CD14-positive monocyte (primary cell): Measurements from ENCODE around the gene CD28. TPM values are rescaled to one million over a fixed set of nuclear protein-coding genes. Genes with fewer than 3 reads are reported as not detected.

ENCODE experiments used
- DNase-seq, 3 donors: peaks; one replicate each; pipeline ENCODE4 v3.0.0-alpha.2; 2011 to 2022
- H2AFZ ChIP-seq: 2 replicates; pipeline ENCODE4 v1.6.0; 2012; ENCODE audit warnings: mild to moderate bottlenecking, low read depth, low read length, inconsistent platforms; ENCODE audit not compliant: insufficient read depth, poor library complexity, severe bottlenecking
- H3K27ac ChIP-seq, 2 donors: 1 replicate in 1 of 2; 2 replicates in 1 of 2; pipeline ENCODE4 v1.5.1; 2012 to 2013; ENCODE audit warnings: low read length in 2 of 2, control low read depth in 1 of 2, inconsistent platforms in 1 of 2, low read depth in 1 of 2, mild to moderate bottlenecking in 1 of 2
- H3K27me3 ChIP-seq, 2 donors: one replicate each; pipeline versions ENCODE4 v1.6.0 to v1.6.1; 2011 to 2013; ENCODE audit warnings: low read length in 2 of 2; ENCODE audit not compliant: control insufficient read depth in 2 of 2, insufficient read depth in 2 of 2
- H3K36me3 ChIP-seq, 2 donors: replicated peaks in 1 of 2; 1 replicate in 1 of 2; 2 replicates in 1 of 2; pipeline versions ENCODE4 v1.5.1 to v1.6.1; 2012 to 2013; ENCODE audit warnings: low read length in 2 of 2, control low read depth in 1 of 2, inconsistent platforms in 1 of 2, mild to moderate bottlenecking in 1 of 2; ENCODE audit not compliant: insufficient read depth in 2 of 2, control insufficient read depth in 1 of 2
- H3K4me1 ChIP-seq, 2 donors: 1 replicate in 1 of 2; 2 replicates in 1 of 2; pipeline versions ENCODE4 v1.5.1 to v1.6.1; 2012 to 2013; ENCODE audit warnings: low read length in 2 of 2, control low read depth in 1 of 2, inconsistent platforms in 1 of 2, mild to moderate bottlenecking in 1 of 2, moderate library complexity in 1 of 2; ENCODE audit not compliant: insufficient read depth in 2 of 2, control insufficient read depth in 1 of 2
- H3K4me2 ChIP-seq: replicated peaks from 2 replicates; pipeline ENCODE3; 2012; ENCODE audit warnings: low read length, moderate library complexity, mild to moderate bottlenecking; ENCODE audit not compliant: poor library complexity, severe bottlenecking; ENCODE audit errors: extremely low read depth
- H3K4me3 ChIP-seq, 3 experiments: fragments of 200-600 bp in 1 of 3; sonication (generic) in 1 of 3; replicated peaks in 1 of 3; 1 replicate in 2 of 3; 2 replicates in 1 of 3; pipeline ENCODE4 v1.5.1; 2011 to 2013; ENCODE audit warnings: low read length in 3 of 3, mild to moderate bottlenecking in 3 of 3, control low read depth in 2 of 3, low read depth in 2 of 3, inconsistent platforms in 1 of 3, moderate library complexity in 1 of 3
- H3K79me2 ChIP-seq: 2 replicates; pipeline ENCODE4 v1.6.0; 2012; ENCODE audit warnings: mild to moderate bottlenecking, control low read depth, inconsistent platforms, low read length, moderate library complexity; ENCODE audit not compliant: insufficient read depth
- H3K9ac ChIP-seq: 2 replicates; pipeline ENCODE4 v1.6.0; 2017; ENCODE audit warnings: low read length, mild to moderate bottlenecking; ENCODE audit not compliant: insufficient read depth, poor library complexity, severe bottlenecking
- H3K9me3 ChIP-seq, 2 donors: replicated peaks in 1 of 2; 1 replicate in 1 of 2; 2 replicates in 1 of 2; pipeline versions ENCODE4 v1.5.1 to v1.6.1; 2012 to 2013; ENCODE audit warnings: low read length in 2 of 2, control low read depth in 1 of 2; ENCODE audit not compliant: control insufficient read depth in 1 of 2, insufficient read depth in 1 of 2
- H4K20me1 ChIP-seq: 2 replicates; pipeline ENCODE4 v1.6.0; 2012; ENCODE audit warnings: mild to moderate bottlenecking, low read length, control low read depth, moderate library complexity; ENCODE audit not compliant: insufficient read depth
- H3K27ac Mint-ChIP-seq, 7 donors: one replicate each; pipeline ENCODE4 v1.8.0; 2020; ENCODE audit warnings: mild to moderate bottlenecking in 7 of 7, mixed read lengths in 7 of 7, moderate library complexity in 6 of 7, inconsistent platforms in 2 of 7
- H3K27me3 Mint-ChIP-seq, 3 donors: one replicate each; pipeline ENCODE4 v1.8.0; 2021 to 2022; ENCODE audit warnings: low read depth in 3 of 3, mild to moderate bottlenecking in 3 of 3, mixed read lengths in 3 of 3, moderate library complexity in 3 of 3, inconsistent platforms in 1 of 3
- H3K36me3 Mint-ChIP-seq, 2 donors: one replicate each; pipeline ENCODE4 v1.8.0; 2020; ENCODE audit warnings: mixed read lengths in 2 of 2, inconsistent platforms in 1 of 2, mild to moderate bottlenecking in 1 of 2
- H3K4me1 Mint-ChIP-seq: one replicate; pipeline ENCODE4 v1.8.0; 2020; ENCODE audit warnings: mild to moderate bottlenecking, mixed read lengths
- H3K4me3 Mint-ChIP-seq, 2 donors: one replicate each; pipeline ENCODE4 v1.8.0; 2020; ENCODE audit warnings: mild to moderate bottlenecking in 2 of 2, mixed read lengths in 2 of 2, moderate library complexity in 1 of 2
- H3K9me3 Mint-ChIP-seq, 7 donors: one replicate each; pipeline ENCODE4 v1.8.0; 2020 to 2022; ENCODE audit warnings: mixed read lengths in 7 of 7, mild to moderate bottlenecking in 6 of 7, moderate library complexity in 6 of 7, inconsistent platforms in 2 of 7
- CTCF ChIP-seq: fragments of 200-600 bp; IDR thresholded peaks from one replicate; pipeline ENCODE4 v1.8.0; 2022; ENCODE audit warnings: antibody characterized with exemption, mild to moderate bottlenecking
- WGBS: methylation state at CpG from one replicate; pipeline ENCODE4 v1.1.5; 2013; ENCODE audit warnings: missing lambda C conversion rate; ENCODE audit not compliant: insufficient coverage; 5-methylcytosine and 5-hydroxymethylcytosine counted together
- intact Hi-C, 2 donors: fragments of 100-400 bp; cut with micrococcal nuclease; formaldehyde crosslinking; loops; one replicate each; pipeline versions ENCODE4 v1.15.0 to v1.15.1; 2023
- polyA plus RNA-seq, 3 donors: library from polyadenylated mRNA; depleted of rRNA in 1 of 3; unstranded in 2 of 3; stranded (reverse) in 1 of 3; fragments of 300-500 nt in 2 of 3; fragments of >200 nt in 1 of 3; fragmentation: Illumina TruSeq in 2 of 3; gene quantifications; 1 replicate in 2 of 3; 2 replicates in 1 of 3; pipeline ENCODE4 v1.2.3, GENCODE V29; 2012 to 2021

CD28 gene
- polyA plus RNA-seq, 3 donors, result 0.09 to 0.21 TPM; not detected in 1

- H3K27me3 Mint-ChIP-seq, result peaks cover 0 to 4% (median 0%) of the 10 kb centered on the region in 3 donors
Observed at GRCh38 chr2:203763938-203764664, 57.7 kb downstream of the CD28 start.

More at GRCh38 chr2:203763938-203764664, 57.7 kb downstream of the CD28 start:
- Mint-ChIP-seq H3K27ac (no peak overlapping the region), H3K4me3 (no peak overlapping the region), H3K36me3 (no peaks in the 10 kb centered on the region), H3K4me1 (peaks cover 6% of the 10 kb centered on the region), H3K9me3 (peaks cover 1 to 8% (median 4%) of the 10 kb centered on the region in 7 donors)
- no peak overlapping the region for H3K4me2 ChIP-seq
- H3K36me3 ChIP-seq, result no peaks in the 10 kb centered on the region
- no peaks in the 10 kb centered on the region for H3K79me2 ChIP-seq
- H3K4me1 ChIP-seq, result no peaks in the 10 kb centered on the region
- intact Hi-C loops, result no loop called here
- H3K9me3 ChIP-seq, result no peaks in the 10 kb centered on the region
- no peak for DNase-seq
- no peak overlapping the region for H3K27ac ChIP-seq
- no peak overlapping the region for H2AFZ ChIP-seq
- 100% methylated on average over 8 of the region's 10 CpGs for WGBS
- no peak overlapping the region for H3K4me3 ChIP-seq
- H4K20me1 ChIP-seq, result no peaks in the 10 kb centered on the region
- TF ChIP-seq CTCF, result no peak
- no peak overlapping the region for H3K9ac ChIP-seq
- no peaks in the 10 kb centered on the region for H3K27me3 ChIP-seq
